HepG2 (cell line): Measurements from ENCODE around the gene MYO18A. TPM values are rescaled to one million over a fixed set of nuclear protein-coding genes. Genes with fewer than 3 reads are reported as not detected.

Source experiments
- BRF2 ChIP-seq: sonication (generic); formaldehyde crosslinking; IDR thresholded peaks from 2 replicates; pipeline ENCODE4 v1.8.1; 2022; ENCODE audit warnings: mild to moderate bottlenecking, missing genetic modification reagents
- CBX5 ChIP-seq: sonication (generic); formaldehyde crosslinking; IDR thresholded peaks from 2 replicates; pipeline ENCODE4 v1.4.0; 2020; ENCODE audit warnings: missing genetic modification reagents, borderline replicate concordance
- FUBP1 ChIP-seq: sonication (generic); formaldehyde crosslinking; IDR thresholded peaks from 2 replicates; pipeline ENCODE4 v1.5.1; 2020; ENCODE audit warnings: missing genetic modification reagents, mild to moderate bottlenecking, borderline replicate concordance
- GMEB1 ChIP-seq: sonication (generic); formaldehyde crosslinking; IDR thresholded peaks from 2 replicates; pipeline ENCODE4 v1.5.1; 2020; ENCODE audit warnings: missing genetic modification reagents, mild to moderate bottlenecking, borderline replicate concordance
- HMGA1 ChIP-seq: sonication (generic); formaldehyde crosslinking; conservative IDR thresholded peaks from 2 replicates; pipeline ENCODE4 v1.4.0; 2020; ENCODE audit warnings: missing genetic modification reagents
- KLF16 ChIP-seq, 2 experiments: sonication (generic) in 1 of 2; formaldehyde crosslinking in 1 of 2; IDR thresholded peaks; 2 replicates each; pipeline versions ENCODE4 v1.6.1 to v1.8.0; 2016 to 2023; ENCODE audit warnings: missing genetic modification reagents in 2 of 2, missing compliant biosample characterization in 1 of 2
- RXRA ChIP-seq: sonication (generic); formaldehyde crosslinking; IDR thresholded peaks from 2 replicates; pipeline ENCODE4 v1.5.1; 2020; ENCODE audit warnings: missing genetic modification reagents
- SIN3A ChIP-seq: IDR thresholded peaks from 2 replicates; pipeline ENCODE4 v1.6.1; 2011; ENCODE audit warnings: low read depth, mild to moderate bottlenecking, control low read depth, low read length, borderline replicate concordance
- SMAD3 ChIP-seq: sonication (generic); formaldehyde crosslinking; IDR thresholded peaks from 2 replicates; pipeline ENCODE4 v1.4.0; 2020; ENCODE audit warnings: missing genetic modification reagents
- TBP ChIP-seq: sonication (generic); formaldehyde crosslinking; IDR thresholded peaks from 2 replicates; pipeline ENCODE4 v1.5.0; 2020; ENCODE audit warnings: missing genetic modification reagents
- ZFP41 ChIP-seq: sonication (generic); formaldehyde crosslinking; IDR thresholded peaks from 2 replicates; pipeline ENCODE4 v1.4.0; 2020; ENCODE audit warnings: mild to moderate bottlenecking, missing genetic modification reagents, borderline replicate concordance
- ZHX2 ChIP-seq, 2 experiments: sonication (generic) in 1 of 2; formaldehyde crosslinking in 1 of 2; IDR thresholded peaks; 2 replicates each; pipeline versions ENCODE4 v1.6.1 to v1.9.0; 2014 to 2022; ENCODE audit warnings: antibody characterized with exemption in 1 of 2, borderline replicate concordance in 1 of 2, inconsistent platforms in 1 of 2, low read depth in 1 of 2, missing genetic modification reagents in 1 of 2
- ZNF138 ChIP-seq: sonication (generic); formaldehyde crosslinking; IDR thresholded peaks from 2 replicates; pipeline ENCODE4 v1.5.0; 2020; ENCODE audit warnings: mild to moderate bottlenecking, low read depth, missing genetic modification reagents
- ZNF234 ChIP-seq: sonication (generic); formaldehyde crosslinking; conservative IDR thresholded peaks from 2 replicates; pipeline ENCODE4 v1.5.1; 2020; ENCODE audit warnings: mild to moderate bottlenecking, missing genetic modification reagents
- ZNF597 ChIP-seq: sonication (generic); formaldehyde crosslinking; IDR thresholded peaks from 2 replicates; pipeline ENCODE4 v1.5.0; 2020; ENCODE audit warnings: missing genetic modification reagents
- ZNF747 ChIP-seq: sonication (generic); formaldehyde crosslinking; IDR thresholded peaks from 2 replicates; pipeline ENCODE4 v1.8.1; 2023; ENCODE audit warnings: missing genetic modification reagents, mild to moderate bottlenecking, borderline replicate concordance
- polyA plus RNA-seq, 8 experiments: library from polyadenylated mRNA; depleted of rRNA in 3 of 8; stranded (reverse) in 7 of 8; unstranded in 1 of 8; fragments of >200 nt; fragmentation: Illumina TruSeq in 4 of 8; extraction: Trizol in 4 of 8; gene quantifications; 2 replicates each; pipeline versions ENCODE4 v1.2.1 to v1.2.3, GENCODE V29; 2011 to 2016; ENCODE audit warnings: low read depth in 4 of 8, missing spikeins in 1 of 8, mixed read lengths in 1 of 8; ENCODE audit not compliant: insufficient read depth in 1 of 8
- total RNA-seq, 5 experiments: library from RNA; depleted of rRNA; stranded (reverse); fragments of >200 nt; fragmentation: Illumina TruSeq; extraction: Trizol; gene quantifications; 2 replicates each; pipeline ENCODE4 v1.2.3, GENCODE V29; 2016; ENCODE audit warnings: low read depth in 1 of 5

MYO18A gene
- total and polyA plus RNA-seq, 2 of the 13 experiments (the other 11 are each of a cell fraction or from before 2014, with no cell fraction given), result 16.8 to 24.8 TPM

GRCh38 chr17:29148790-29149430, 31.3 kb downstream of the MYO18A start (continued):
- TF ChIP-seq ZHX2 (IDR thresholded peaks at IDR 0.05; ENCODE audit: low read depth) (no peak), ZHX2 (CRISPR knock-in tag; IDR thresholded peaks at IDR 0.05; ENCODE audit: borderline replicate concordance) (no peak), HMGA1 (CRISPR knock-in tag) (no peak), SIN3A (no peak), KLF16 (CRISPR knock-in tag; IDR thresholded peaks at IDR 0.05) (peak in 1 of 2 experiments; percentile 80; a peak in 2 of 4 replicates), RXRA (peak; percentile 54; the same call in 1 of the 2 replicates), TBP (no peak), ZNF234 (no peak), BRF2 (CRISPR knock-in tag) (no peak), SMAD3 (peak; percentile 53; the same call in 1 of the 2 replicates), FUBP1 (CRISPR knock-in tag) (no peak), ZNF747 (CRISPR knock-in tag) (0 out of 2 replicates have a peak, but pooled peaks have one; percentile 29), ZNF138 (CRISPR knock-in tag) (no peak), GMEB1 (peak; percentile 64; the same call in 1 of the 2 replicates), CBX5 (CRISPR knock-in tag) (no peak; the same call in 1 of the 2 replicates), ZNF597 (CRISPR knock-in tag) (no peak), ZFP41 (CRISPR knock-in tag) (no peak)
